ENCODE measurements around the gene USP20. TPM values are rescaled to one million over a fixed set of nuclear protein-coding genes. Genes with fewer than 3 reads are reported as not detected.

Gene USP20
- total RNA-seq, 1 experiment from 2014 or later, result 17.1 TPM

- CTCF ChIA-PET, result interaction anchor here (1.6 kb wide), 1 partner anchor 17 kb away, joined by 5 read pairs; no protein-coding TSS in a partner anchor
- DNase-seq (ENCODE audit: unreplicated experiment), result no peak
- no peak overlapping the region for H3K27ac Mint-ChIP-seq (ENCODE audit: low read depth, unreplicated experiment)
- H3K9me3 Mint-ChIP-seq (ENCODE audit: unreplicated experiment), result no peaks in the 10 kb centered on the region
- POLR2A ChIA-PET, result no interaction called here
- H3K36me3 Mint-ChIP-seq (ENCODE audit: insufficient read depth, unreplicated experiment), result peaks cover 32% of the 10 kb centered on the region
- no peaks in the 10 kb centered on the region for H3K4me1 Mint-ChIP-seq (ENCODE audit: insufficient read depth, unreplicated experiment)
- no peak overlapping the region for H3K4me3 Mint-ChIP-seq (ENCODE audit: unreplicated experiment)
- BruUV-seq (replicated peaks), result no TSS peak
- intact Hi-C loops (cut with micrococcal nuclease), result no loop called here
- TF ChIP-seq, protein P1, sequence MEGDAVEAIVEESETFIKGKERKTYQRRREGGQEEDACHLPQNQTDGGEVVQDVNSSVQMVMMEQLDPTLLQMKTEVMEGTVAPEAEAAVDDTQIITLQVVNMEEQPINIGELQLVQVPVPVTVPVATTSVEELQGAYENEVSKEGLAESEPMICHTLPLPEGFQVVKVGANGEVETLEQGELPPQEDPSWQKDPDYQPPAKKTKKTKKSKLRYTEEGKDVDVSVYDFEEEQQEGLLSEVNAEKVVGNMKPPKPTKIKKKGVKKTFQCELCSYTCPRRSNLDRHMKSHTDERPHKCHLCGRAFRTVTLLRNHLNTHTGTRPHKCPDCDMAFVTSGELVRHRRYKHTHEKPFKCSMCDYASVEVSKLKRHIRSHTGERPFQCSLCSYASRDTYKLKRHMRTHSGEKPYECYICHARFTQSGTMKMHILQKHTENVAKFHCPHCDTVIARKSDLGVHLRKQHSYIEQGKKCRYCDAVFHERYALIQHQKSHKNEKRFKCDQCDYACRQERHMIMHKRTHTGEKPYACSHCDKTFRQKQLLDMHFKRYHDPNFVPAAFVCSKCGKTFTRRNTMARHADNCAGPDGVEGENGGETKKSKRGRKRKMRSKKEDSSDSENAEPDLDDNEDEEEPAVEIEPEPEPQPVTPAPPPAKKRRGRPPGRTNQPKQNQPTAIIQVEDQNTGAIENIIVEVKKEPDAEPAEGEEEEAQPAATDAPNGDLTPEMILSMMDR (IDR thresholded peaks at IDR 0.05; ENCODE audit: unreplicated experiment), result no peak
- no peaks in the 10 kb centered on the region for H3K27me3 Mint-ChIP-seq (ENCODE audit: insufficient read depth, unreplicated experiment)
These were observed 84.0 kb downstream of the USP20 start for GRCh38 chr9:129919277-129919676.

DNA sequence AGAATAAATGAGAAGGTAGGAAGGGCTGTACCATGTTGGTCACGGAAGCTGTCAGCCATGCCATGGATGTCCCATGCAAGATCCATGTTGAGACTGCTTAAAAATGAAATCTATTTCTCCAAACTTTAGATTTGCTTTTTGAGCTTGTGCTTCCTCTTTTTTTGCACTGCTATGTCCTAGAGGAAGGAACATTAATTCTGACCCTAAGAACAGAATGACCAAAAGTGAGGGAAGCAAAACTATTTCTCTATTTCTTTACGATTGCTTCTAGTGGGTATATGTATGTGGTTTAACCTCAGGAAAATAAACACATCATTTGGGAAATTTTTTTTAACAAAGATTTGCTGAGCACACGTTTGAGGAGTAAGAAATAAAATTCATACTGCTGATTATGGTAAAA, 84.6 kb downstream of the USP20 start:
- no TSS peak for BruUV-seq (replicated peaks)
- no peak overlapping the region for H3K4me3 Mint-ChIP-seq (ENCODE audit: unreplicated experiment)
- ChIA-PET POLR2A (no interaction called here), CTCF (interaction anchor here (0.6 to 1.6 kb wide), 4 partner anchors 8 to 285 kb away, joined by 3 to 5 read pairs (median 4); no protein-coding TSS in a partner anchor)
- peaks cover 35% of the 10 kb centered on the region for H3K36me3 Mint-ChIP-seq (ENCODE audit: insufficient read depth, unreplicated experiment)
- intact Hi-C loops (cut with micrococcal nuclease), result no loop called here
- H3K27ac Mint-ChIP-seq (ENCODE audit: low read depth, unreplicated experiment), result no peak overlapping the region
- TF ChIP-seq, protein P1 (IDR thresholded peaks at IDR 0.05; ENCODE audit: unreplicated experiment), result no peak
- H3K4me1 Mint-ChIP-seq (ENCODE audit: insufficient read depth, unreplicated experiment), result no peaks in the 10 kb centered on the region
- H3K9me3 Mint-ChIP-seq (ENCODE audit: unreplicated experiment), result no peaks in the 10 kb centered on the region
- no peaks in the 10 kb centered on the region for H3K27me3 Mint-ChIP-seq (ENCODE audit: insufficient read depth, unreplicated experiment)
- no peak for DNase-seq (ENCODE audit: unreplicated experiment)

- Mint-ChIP-seq H3K4me3 (ENCODE audit: unreplicated experiment) (no peak overlapping the region), H3K4me1 (ENCODE audit: insufficient read depth, unreplicated experiment) (no peaks in the 10 kb centered on the region), H3K27ac (ENCODE audit: low read depth, unreplicated experiment) (no peak overlapping the region), H3K9me3 (ENCODE audit: unreplicated experiment) (no peaks in the 10 kb centered on the region), H3K36me3 (ENCODE audit: insufficient read depth, unreplicated experiment) (peaks cover 43% of the 10 kb centered on the region), H3K27me3 (ENCODE audit: insufficient read depth, unreplicated experiment) (no peaks in the 10 kb centered on the region)
- CTCF ChIA-PET, result no interaction called here
- TF ChIP-seq, protein P1 (IDR thresholded peaks at IDR 0.05; ENCODE audit: unreplicated experiment), result no peak
- POLR2A ChIA-PET, result no interaction called here
- BruUV-seq (replicated peaks), result no TSS peak
- intact Hi-C loops (cut with micrococcal nuclease), result no loop called here
- no peak for DNase-seq (ENCODE audit: unreplicated experiment)
These were observed 86.6 kb downstream of the USP20 start for GRCh38 chr9:129921905-129922304.

DNA sequence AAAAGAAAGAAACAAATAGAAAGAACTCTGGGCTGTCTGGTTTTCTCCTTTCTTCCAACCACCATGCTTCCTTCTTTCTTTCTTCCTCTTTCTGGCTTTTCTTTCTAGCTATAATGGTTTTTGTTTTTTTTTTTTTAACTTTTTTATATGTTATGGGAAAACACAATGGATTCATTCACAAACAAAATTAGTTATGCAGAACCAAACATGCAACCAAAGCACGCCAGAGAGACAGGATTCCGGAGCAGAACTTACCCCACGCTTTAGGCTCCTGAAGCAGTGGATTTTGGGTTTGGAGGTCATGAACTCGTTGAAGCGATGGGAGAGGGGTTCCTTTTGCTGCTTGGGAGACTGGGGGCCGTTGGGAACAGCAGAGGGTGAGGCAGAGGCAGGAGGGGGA, 88.3 kb downstream of the USP20 start:
- Mint-ChIP-seq H3K4me1 (ENCODE audit: insufficient read depth, unreplicated experiment) (no peaks in the 10 kb centered on the region), H3K27me3 (ENCODE audit: insufficient read depth, unreplicated experiment) (no peaks in the 10 kb centered on the region), H3K27ac (ENCODE audit: low read depth, unreplicated experiment) (no peak overlapping the region), H3K9me3 (ENCODE audit: unreplicated experiment) (no peaks in the 10 kb centered on the region), H3K4me3 (ENCODE audit: unreplicated experiment) (no peak overlapping the region), H3K36me3 (ENCODE audit: insufficient read depth, unreplicated experiment) (peaks cover 54% of the 10 kb centered on the region)
- DNase-seq (ENCODE audit: unreplicated experiment), result no peak
- CTCF ChIA-PET, result interaction anchor here (0.7 kb wide), 1 partner anchor 180 kb away, joined by 3 read pairs; no protein-coding TSS in a partner anchor
- intact Hi-C loops (cut with micrococcal nuclease), result no loop called here
- POLR2A ChIA-PET, result interaction anchor here (0.6 kb wide), 2 partner anchors 250 to 1174 kb away, joined by 3 read pairs; no protein-coding TSS in a partner anchor
- BruUV-seq (replicated peaks), result no TSS peak
- TF ChIP-seq, protein P1 (IDR thresholded peaks at IDR 0.05; ENCODE audit: unreplicated experiment), result no peak

Measured in MCF 10A (cell line).